LNCAP (cell line): ENCODE data around the gene FLNA.
A peak's percentile ranks its signal among the peaks of the same experiment; 100 is the strongest.

ENCODE experiments used
- TF ChIP-seq, protein P1 (sequence below): fragments of 450-650 bp; IDR thresholded peaks from 2 replicates; pipeline ENCODE4 v1.5.1; 2017; ENCODE audit warnings: mild to moderate bottlenecking

Gene FLNA

DNA sequence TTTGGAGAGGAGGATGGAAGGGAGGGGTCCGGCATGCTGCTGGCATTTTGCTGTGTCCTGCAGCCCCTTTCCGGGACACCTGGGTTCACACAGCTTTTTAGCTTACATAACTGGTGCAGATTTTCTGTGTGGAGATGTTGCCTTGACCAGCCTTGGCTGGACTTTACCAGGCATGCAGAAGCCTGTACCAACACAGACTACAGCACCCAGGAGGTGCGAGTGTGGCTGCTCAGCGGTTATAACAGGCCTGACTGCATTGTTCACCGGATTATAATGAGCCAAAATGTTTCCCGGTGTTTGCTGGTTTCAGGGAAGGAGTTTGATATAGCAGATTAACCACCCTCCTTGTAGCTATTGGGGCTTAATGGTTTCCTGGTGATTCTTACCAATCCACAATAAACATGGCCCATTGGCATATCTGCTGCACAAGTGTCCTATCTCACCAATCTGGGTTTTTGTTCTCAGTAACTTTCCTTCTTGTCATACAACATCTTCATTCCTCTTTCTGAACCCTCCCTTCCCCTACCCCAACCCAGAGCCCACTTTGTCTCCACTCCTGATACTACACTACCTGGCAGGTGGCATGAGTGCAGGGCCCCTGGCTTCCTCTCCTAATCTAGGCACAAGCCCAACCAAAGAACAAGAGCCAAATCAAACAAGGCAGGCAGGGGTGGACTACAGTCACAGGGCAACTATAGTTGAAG, 27.6 kb upstream of the FLNA start:
- TF ChIP-seq, protein P1, sequence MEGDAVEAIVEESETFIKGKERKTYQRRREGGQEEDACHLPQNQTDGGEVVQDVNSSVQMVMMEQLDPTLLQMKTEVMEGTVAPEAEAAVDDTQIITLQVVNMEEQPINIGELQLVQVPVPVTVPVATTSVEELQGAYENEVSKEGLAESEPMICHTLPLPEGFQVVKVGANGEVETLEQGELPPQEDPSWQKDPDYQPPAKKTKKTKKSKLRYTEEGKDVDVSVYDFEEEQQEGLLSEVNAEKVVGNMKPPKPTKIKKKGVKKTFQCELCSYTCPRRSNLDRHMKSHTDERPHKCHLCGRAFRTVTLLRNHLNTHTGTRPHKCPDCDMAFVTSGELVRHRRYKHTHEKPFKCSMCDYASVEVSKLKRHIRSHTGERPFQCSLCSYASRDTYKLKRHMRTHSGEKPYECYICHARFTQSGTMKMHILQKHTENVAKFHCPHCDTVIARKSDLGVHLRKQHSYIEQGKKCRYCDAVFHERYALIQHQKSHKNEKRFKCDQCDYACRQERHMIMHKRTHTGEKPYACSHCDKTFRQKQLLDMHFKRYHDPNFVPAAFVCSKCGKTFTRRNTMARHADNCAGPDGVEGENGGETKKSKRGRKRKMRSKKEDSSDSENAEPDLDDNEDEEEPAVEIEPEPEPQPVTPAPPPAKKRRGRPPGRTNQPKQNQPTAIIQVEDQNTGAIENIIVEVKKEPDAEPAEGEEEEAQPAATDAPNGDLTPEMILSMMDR, result no peak

DNA sequence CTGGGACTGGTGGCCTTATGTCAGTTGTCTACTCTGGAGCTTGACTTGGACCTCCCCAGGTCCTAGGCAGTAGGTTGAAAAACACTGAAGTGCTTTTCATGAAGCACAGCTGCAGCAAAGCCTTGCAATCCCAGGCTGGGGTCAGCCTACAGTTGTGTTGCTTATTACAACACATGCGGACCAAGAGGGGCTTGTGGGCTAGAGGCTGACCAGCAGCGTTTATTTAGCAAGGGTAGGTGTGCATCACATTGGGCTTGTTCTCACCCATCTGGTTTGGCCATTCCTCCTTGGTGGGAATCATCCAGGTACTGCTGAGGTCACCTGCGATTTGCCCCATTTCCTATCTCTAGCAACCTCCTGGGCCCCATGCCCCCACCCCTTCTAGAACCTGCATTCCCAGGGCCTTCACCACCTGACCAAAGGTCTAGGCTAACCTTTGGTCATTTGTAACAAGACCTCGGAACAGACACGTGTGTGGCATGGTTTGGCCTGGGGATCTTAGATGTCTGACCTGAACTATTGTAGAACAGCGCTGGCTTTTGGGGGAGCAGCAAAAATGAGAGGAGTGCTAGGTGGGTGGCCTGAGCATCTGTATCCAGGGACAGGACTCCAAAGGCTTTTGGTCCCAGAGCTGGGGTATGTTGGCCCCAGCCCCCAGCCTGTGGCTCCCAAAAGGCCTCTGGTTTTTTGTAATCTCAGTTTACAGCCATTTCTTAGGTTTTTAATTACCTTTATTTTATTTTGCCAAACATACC, 26.8 kb upstream of the FLNA start:
- TF ChIP-seq, protein P1, result no peak

DNA sequence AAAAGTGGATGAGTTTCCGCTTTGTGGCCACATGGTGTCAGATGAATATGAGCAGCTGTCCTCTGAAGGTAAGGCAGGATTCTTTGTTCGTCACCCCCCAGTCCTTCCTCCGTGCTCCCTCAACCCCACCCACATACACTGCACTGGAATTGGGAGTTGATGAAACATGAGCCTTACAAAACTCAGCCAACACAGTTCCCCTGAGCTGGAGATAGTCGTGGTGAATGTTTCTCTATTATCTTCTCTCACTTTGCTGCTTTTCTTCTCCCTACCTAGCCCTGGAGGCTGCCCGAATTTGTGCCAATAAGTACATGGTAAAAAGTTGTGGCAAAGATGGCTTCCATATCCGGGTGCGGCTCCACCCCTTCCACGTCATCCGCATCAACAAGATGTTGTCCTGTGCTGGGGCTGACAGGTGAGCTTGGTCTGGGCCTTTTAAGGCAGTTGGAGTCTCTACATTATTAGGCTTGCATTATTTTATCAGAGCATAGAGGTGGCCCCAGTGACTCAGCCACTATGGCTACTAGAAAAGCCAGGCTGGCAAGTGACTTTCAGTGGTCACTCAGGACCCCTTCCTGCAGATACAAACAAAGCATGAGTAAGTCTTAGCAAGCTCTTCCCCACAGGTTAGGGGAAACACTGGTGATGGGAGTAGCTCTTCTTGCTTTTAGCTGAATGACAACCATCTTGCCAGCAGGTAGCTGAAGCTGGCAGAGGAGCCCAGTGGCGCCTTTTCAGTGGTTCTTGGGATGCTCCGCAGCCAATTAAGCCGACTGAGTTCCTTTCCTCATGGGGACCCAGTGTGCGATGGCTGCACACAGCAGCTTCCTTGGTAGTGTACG, 25.3 kb upstream of the FLNA start:
- TF ChIP-seq, protein P1, result no peak

DNA sequence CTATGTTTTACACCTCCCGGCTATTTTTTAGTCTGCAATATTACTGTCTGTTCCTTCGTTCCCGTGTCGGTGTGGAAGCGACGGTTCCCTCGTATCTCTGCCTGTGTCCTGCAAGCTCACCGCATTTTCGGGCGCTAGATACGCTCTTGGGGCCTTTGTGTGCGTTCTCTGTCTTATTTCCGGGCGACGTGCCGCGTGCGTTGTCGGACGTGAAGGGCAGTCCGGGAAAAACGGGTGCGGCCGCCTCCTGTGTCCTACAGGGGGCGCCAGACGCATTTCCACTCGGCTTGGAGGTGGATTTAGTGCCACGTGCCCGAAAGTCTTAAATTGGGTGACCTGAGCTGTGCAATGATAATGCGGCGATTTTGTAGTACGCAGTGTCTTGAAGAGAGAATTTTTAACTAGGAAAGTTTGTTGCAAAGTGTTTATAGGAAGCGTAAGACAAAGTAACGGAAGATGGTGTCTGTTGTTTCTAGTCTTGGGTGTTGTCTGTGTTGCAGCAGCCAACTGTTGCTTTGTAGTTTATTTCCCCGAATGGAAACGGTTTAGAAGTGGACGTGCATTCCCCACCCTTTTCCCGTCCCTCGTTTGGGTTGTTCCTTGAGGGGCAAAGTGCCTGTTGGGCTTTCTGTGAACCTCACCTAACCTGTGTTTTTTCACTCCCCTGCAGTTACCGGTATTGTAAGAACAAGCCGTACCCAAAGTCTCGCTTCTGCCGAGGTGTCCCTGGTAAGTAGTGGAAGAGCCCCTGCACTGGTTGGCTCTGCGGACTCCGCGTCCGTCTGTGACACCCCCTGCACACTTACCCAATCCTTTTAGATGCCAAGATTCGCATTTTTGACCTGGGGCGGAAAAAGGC, 24.5 kb upstream of the FLNA start:
- TF ChIP-seq, protein P1, result peak; percentile 76

DNA sequence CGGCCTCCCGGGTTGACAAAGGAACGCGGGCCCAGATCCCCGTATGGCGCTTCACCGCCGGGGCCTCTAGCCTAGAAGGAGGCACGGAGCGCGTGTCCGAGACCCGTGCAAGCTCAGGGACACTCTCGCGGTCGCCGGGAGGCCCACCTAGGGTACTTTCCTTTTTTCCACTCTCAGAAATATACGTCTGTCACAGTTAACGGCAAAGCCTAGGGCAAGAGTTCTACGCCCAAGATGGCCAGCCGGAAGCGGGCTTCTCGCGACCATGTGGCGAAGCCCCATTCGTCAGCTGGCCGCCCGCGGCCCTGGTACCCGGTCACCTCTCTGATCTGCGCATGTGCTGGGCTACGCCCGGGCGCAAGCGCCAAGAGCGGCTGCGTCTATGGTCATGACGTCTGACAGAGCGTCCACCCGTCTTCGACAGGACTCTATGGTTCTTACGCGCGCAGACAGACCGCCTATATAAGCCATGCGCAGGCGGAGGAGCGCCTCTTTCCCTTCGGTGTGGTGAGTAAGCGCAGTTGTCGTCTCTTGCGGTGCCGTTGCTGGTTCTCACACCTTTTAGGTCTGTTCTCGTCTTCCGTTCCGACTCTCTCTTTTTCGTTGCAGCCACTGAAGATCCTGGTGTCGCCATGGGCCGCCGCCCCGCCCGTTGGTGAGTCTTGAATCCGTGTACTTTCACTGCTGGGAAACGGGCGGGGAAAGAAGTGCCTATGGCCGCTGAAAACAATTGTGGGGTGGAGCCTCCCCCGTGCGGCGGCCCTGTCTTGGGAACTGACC, 23.6 kb upstream of the FLNA start, which contains the start of gene RPL10:
Gene RPL10 (plus strand): TSS at position 490 of the 780 bp plus-strand sequence. CDS start 143 bp downstream, at position 633.
- TF ChIP-seq, protein P1, result no peak

DNA sequence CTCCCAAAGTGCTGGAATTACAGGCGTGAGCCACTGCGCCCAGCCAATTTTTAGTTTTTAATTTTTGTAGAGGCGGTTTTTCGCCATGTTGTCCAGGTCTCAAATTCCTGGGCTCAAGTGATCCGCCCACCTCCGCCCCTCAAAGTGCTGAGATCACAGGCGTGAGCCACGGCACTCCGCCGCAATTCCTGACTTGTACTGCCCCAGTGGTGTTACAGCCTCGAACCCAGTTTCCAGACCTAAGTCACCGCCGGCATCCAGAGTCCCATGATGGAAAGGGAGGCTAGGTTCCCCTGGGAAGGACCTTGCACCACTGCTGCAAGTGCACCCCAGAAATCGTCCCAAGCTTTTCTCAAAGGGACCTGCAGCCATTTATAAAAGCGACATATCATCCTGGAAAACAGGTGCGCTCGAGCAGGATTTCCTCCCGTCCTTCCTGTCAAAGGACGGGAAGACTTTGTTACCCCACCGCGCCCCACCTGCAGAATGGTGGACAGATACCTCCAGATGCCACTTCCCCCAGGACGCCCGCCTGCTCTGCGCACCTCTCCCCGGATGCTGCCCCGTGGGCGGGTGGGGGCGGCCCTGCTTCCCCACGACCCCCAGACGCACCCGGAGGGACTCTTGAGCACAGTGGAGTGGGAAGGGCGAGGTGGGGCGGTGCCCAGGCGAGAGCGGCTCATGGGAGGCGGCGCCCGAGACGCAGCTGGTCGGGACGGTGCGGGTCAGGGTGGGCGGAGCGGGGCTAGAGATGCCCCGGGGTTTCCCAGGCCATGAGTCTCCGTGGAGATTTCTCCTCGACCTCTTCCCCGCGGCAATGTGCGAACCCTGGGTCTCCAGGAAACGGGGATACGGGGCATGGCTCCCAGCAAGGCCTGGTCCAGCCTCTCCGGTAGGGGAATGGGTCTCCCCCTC, 22.8 kb upstream of the FLNA start:
- TF ChIP-seq, protein P1, result no peak
